ENCODE results near the gene ARIH1.

DNA sequence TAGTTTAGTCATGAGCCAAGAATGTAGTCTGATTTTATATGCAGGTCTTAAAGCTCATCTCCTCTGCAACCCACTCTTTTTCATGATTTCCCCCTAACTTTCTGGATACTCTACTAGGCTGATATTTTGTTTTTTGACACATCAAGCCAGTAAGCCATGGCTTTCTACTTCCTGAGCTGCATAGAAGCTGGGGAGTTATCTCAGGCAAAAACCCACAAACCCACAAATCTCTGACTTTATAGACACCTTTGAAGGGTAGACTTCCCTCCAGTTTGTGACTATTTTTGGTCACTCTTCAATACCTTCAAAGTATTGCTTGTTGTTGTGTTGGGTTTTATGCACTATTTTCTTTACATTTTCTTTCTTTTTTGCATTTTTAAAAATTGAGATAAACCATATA lies 47.4 kb upstream of the ARIH1 start:
- TF ChIP-seq, protein P1, sequence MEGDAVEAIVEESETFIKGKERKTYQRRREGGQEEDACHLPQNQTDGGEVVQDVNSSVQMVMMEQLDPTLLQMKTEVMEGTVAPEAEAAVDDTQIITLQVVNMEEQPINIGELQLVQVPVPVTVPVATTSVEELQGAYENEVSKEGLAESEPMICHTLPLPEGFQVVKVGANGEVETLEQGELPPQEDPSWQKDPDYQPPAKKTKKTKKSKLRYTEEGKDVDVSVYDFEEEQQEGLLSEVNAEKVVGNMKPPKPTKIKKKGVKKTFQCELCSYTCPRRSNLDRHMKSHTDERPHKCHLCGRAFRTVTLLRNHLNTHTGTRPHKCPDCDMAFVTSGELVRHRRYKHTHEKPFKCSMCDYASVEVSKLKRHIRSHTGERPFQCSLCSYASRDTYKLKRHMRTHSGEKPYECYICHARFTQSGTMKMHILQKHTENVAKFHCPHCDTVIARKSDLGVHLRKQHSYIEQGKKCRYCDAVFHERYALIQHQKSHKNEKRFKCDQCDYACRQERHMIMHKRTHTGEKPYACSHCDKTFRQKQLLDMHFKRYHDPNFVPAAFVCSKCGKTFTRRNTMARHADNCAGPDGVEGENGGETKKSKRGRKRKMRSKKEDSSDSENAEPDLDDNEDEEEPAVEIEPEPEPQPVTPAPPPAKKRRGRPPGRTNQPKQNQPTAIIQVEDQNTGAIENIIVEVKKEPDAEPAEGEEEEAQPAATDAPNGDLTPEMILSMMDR (conservative IDR thresholded peaks at IDR 0.05; ENCODE audit: low read depth, low read length): no peak
- no peak for TF ChIP-seq EZH2 (IDR thresholded peaks at IDR 0.05; ENCODE audit: borderline replicate concordance, low read depth, low read length, poor library complexity, severe bottlenecking)

All from A673 (cell line).